CD4-positive, alpha-beta T cell treated with Interleukin-2 at 100 ng/mL for 4 hours (primary cell): ENCODE measurements around the gene ADGRG4.
"Not testable (repeated sequence)": the region's sequence is repeated elsewhere in the genome, so short reads cannot be mapped to it uniquely, and the experiment has no call there.

Source experiments
- DNase-seq: peaks from one replicate; pipeline ENCODE4 v3.0.0-alpha.2; 2020; ENCODE audit warnings: low spot score

ADGRG4 gene

GRCh38 chrX:136386173-136386572, 85.4 kb downstream of the ADGRG4 start:
- no peak for DNase-seq

GRCh38 chrX:136386826-136387225, 86.1 kb downstream of the ADGRG4 start:
- DNase-seq, result no peak

- DNase-seq, result no peak
Measured at GRCh38 chrX:136387951-136388502, 87.3 kb downstream of the ADGRG4 start.

- no peak for DNase-seq
Measured at GRCh38 chrX:136390921-136391320, 90.2 kb downstream of the ADGRG4 start.

- DNase-seq, result no peak
Measured at GRCh38 chrX:136395271-136395670, 94.5 kb downstream of the ADGRG4 start.

- no peak for DNase-seq
Measured at GRCh38 chrX:136397001-136397400, 96.2 kb downstream of the ADGRG4 start.

GRCh38 chrX:136405126-136405525, 104.4 kb downstream of the ADGRG4 start:
- DNase-seq, result no peak

- DNase-seq, result no peak
Measured at GRCh38 chrX:136417806-136418205, 117.0 kb downstream of the ADGRG4 start.

GRCh38 chrX:136421338-136421737, 120.6 kb downstream of the ADGRG4 start:
- DNase-seq, result no peak

GRCh38 chrX:136423724-136424123, 123.0 kb downstream of the ADGRG4 start:
- DNase-seq, result no peak

- no peak for DNase-seq
Measured at GRCh38 chrX:136425996-136426395, 125.2 kb downstream of the ADGRG4 start.

GRCh38 chrX:136431625-136432024, 130.9 kb downstream of the ADGRG4 start:
- DNase-seq, result no peak

- no peak for DNase-seq
Measured at GRCh38 chrX:136437774-136438173, 137.0 kb downstream of the ADGRG4 start.

- no peak for DNase-seq
Measured at GRCh38 chrX:136438192-136438591, 137.4 kb downstream of the ADGRG4 start.

- DNase-seq, result not testable (repeated sequence)
Measured at GRCh38 chrX:136445674-136446073, 144.9 kb downstream of the ADGRG4 start.

GRCh38 chrX:136446208-136446607, 145.4 kb downstream of the ADGRG4 start:
- no peak for DNase-seq

- no peak for DNase-seq
Measured at GRCh38 chrX:136447308-136447707, 146.5 kb downstream of the ADGRG4 start.

- no peak for DNase-seq
Measured at GRCh38 chrX:136447968-136448367, 147.2 kb downstream of the ADGRG4 start.

GRCh38 chrX:136450050-136450830, 149.5 kb downstream of the ADGRG4 start:
- no peak for DNase-seq

GRCh38 chrX:136452614-136453013, 151.9 kb downstream of the ADGRG4 start:
- no peak for DNase-seq

- DNase-seq, result no peak
Measured at GRCh38 chrX:136453114-136453513, 152.4 kb downstream of the ADGRG4 start.

GRCh38 chrX:136453771-136454170, 153.0 kb downstream of the ADGRG4 start:
- no peak for DNase-seq

- DNase-seq, result no peak
Measured at GRCh38 chrX:136456133-136456532, 155.4 kb downstream of the ADGRG4 start.
